ENCODE measurements around the gene C1QL4.
"Not testable (repeated sequence)": the region's sequence is repeated elsewhere in the genome, so short reads cannot be mapped to it uniquely, and the experiment has no call there.

Gene C1QL4

DNA sequence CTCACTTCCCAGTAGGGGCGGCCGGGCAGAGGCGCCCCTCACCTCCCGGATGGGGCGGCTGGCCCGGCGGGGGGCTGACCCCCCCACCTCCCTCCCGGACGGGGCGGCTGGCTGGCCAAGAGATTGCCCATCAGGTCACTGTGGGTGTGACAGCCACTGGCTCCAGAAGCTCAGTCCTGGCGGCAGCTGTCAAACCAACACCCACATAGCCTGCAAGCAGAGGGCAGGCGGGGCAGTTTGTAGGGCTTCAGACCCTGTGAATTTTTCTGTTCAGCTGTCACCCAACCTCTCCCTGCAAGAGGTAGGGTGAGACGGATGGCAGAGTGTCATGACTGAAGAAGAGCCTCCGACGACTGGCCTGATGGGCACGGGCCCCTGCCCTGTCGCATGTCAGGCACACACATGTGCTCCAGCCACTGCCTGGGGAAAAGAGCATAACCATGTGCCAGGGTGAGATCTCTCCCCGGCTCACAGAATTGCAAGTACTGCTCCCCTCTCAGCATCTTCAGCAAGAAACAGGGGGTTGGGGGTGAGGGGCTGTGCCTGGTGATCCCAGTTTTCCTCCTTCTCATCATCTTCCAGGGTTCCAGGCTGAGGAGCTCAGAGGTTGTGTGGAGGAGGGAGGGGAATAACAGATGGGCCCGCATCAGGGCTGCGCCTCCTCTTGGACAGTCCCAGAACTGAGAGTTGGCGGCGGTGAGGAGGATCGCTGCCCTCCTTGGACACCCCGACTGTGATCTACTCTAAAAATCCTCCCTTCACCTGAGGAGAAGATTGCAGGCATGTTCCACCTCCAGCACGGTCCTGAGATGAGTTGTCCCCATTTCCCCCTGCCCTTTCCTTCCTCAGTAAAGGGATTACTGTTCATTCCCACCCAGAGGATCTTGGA is 53.2 kb downstream of the C1QL4 start:
- Histone ChIP-seq H3K36me3 (ENCODE audit: insufficient read depth, low read length) (no peaks in the 10 kb centered on the region), H3F3A (ENCODE audit: insufficient read depth, low read length) (no peaks in the 10 kb centered on the region), H3K4me2 (ENCODE audit: low read length) (no peak overlapping the region), H3K4me1 (ENCODE audit: insufficient read depth, low read length, severe bottlenecking) (no peaks in the 10 kb centered on the region), H2AFZ (ENCODE audit: low read length) (no peak overlapping the region), H4K20me1 (ENCODE audit: insufficient read depth, low read length) (no peaks in the 10 kb centered on the region), H3K79me2 (ENCODE audit: insufficient read depth, low read length) (no peaks in the 10 kb centered on the region), H3K4me3 (ENCODE audit: low read depth, low read length, poor library complexity, severe bottlenecking) (no peak overlapping the region), H3K9ac (ENCODE audit: low read length) (no peak overlapping the region), H3K27ac (ENCODE audit: low read depth, low read length, poor library complexity, severe bottlenecking) (no peak overlapping the region), H3K9me3 (ENCODE audit: low read length) (no peaks in the 10 kb centered on the region), H3K9me2 (ENCODE audit: low read depth, low read length) (no peaks in the 10 kb centered on the region), H3K27me3 (ENCODE audit: insufficient read depth, low read length) (no peaks in the 10 kb centered on the region)
- TF ChIP-seq EZH2 (IDR thresholded peaks at IDR 0.05; ENCODE audit: borderline replicate concordance, low read length): no peak
- TF ChIP-seq, protein P1, sequence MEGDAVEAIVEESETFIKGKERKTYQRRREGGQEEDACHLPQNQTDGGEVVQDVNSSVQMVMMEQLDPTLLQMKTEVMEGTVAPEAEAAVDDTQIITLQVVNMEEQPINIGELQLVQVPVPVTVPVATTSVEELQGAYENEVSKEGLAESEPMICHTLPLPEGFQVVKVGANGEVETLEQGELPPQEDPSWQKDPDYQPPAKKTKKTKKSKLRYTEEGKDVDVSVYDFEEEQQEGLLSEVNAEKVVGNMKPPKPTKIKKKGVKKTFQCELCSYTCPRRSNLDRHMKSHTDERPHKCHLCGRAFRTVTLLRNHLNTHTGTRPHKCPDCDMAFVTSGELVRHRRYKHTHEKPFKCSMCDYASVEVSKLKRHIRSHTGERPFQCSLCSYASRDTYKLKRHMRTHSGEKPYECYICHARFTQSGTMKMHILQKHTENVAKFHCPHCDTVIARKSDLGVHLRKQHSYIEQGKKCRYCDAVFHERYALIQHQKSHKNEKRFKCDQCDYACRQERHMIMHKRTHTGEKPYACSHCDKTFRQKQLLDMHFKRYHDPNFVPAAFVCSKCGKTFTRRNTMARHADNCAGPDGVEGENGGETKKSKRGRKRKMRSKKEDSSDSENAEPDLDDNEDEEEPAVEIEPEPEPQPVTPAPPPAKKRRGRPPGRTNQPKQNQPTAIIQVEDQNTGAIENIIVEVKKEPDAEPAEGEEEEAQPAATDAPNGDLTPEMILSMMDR (IDR thresholded peaks at IDR 0.05; ENCODE audit: low read length): peak; percentile 50; the same call in 1 of the 2 replicates

- H4K20me1 ChIP-seq (ENCODE audit: insufficient read depth, low read length); H3K36me3 ChIP-seq (ENCODE audit: insufficient read depth, low read length); H3K9me2 ChIP-seq (ENCODE audit: low read depth, low read length); H3K4me2 ChIP-seq (ENCODE audit: low read length); H3K79me2 ChIP-seq (ENCODE audit: insufficient read depth, low read length); H3K4me1 ChIP-seq (ENCODE audit: insufficient read depth, low read length, severe bottlenecking); H3K9me3 ChIP-seq (ENCODE audit: low read length); H3K4me3 ChIP-seq (ENCODE audit: low read depth, low read length, poor library complexity, severe bottlenecking); H3K27ac ChIP-seq (ENCODE audit: low read depth, low read length, poor library complexity, severe bottlenecking); H3K27me3 ChIP-seq (ENCODE audit: insufficient read depth, low read length); H2AFZ ChIP-seq (ENCODE audit: low read length); H3K9ac ChIP-seq (ENCODE audit: low read length); H3F3A ChIP-seq (ENCODE audit: insufficient read depth, low read length): not testable (repeated sequence)
Measured at GRCh38 chr12:49282740-49283375, 54.1 kb downstream of the C1QL4 start.

Measured in OCI-LY1 (cell line).